Hepatic stellate cell (primary cell): ENCODE data around the gene CD80.
"Not testable (repeated sequence)": the region's sequence is repeated elsewhere in the genome, so short reads cannot be mapped to it uniquely, and the experiment has no call there.

Experiments
- DNase-seq: peaks from one replicate; pipeline ENCODE4 v3.0.0; 2011; ENCODE audit warnings: low spot score

The CD80 gene

DNA sequence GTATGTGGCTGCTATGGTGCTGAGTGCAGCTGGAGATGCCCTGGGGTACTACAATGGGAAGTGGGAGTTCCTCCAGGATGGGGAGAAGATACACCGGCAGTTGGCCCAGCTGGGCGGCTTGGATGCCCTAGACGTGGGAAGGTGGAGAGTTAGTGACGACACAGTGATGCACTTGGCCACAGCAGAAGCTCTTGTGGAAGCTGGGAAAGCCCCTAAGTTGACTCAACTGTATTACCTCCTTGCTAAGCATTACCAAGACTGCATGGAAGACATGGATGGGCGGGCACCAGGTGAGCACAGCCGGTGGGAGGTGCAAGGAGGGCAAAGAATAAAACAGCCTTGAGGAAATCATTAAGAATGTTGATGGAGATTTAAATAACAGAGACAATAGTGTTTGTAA, 22.8 kb upstream of the CD80 start:
- DNase-seq: no peak

- peak; percentile 20 for DNase-seq
Measured at GRCh38 chr3:119580067-119580760, 20.8 kb upstream of the CD80 start.

GRCh38 chr3:119579366-119580066, 20.1 kb upstream of the CD80 start, which contains the start of gene ADPRH:
Gene ADPRH (plus strand): TSS chr3:119579492. CDS start chr3:119582170, 2,678 bp downstream.
- DNase-seq: peak; percentile 75

GRCh38 chr3:119575507-119575906, 16.1 kb upstream of the CD80 start:
- no peak for DNase-seq

- no peak for DNase-seq
Measured at GRCh38 chr3:119571688-119572087, 12.3 kb upstream of the CD80 start.

DNA sequence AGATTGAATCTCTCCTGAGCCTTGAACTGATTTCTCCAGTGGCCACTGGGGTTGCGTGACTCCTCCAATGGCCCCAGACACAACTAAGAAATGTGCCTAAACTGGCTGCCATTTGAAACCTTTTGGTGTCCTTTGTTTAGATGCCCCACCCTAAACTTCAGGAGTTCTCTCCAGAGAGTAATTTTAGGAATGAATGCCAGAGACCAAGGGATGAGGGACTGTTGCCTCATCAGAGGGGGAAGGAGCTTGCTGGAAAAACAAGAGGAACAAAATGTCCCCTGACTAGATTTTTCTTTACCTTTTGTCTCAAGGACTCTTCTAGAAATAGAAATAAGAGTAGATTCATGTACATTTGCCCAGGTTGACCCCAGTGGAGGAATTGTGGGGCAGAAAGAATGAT, 11.8 kb upstream of the CD80 start:
- DNase-seq: no peak

DNA sequence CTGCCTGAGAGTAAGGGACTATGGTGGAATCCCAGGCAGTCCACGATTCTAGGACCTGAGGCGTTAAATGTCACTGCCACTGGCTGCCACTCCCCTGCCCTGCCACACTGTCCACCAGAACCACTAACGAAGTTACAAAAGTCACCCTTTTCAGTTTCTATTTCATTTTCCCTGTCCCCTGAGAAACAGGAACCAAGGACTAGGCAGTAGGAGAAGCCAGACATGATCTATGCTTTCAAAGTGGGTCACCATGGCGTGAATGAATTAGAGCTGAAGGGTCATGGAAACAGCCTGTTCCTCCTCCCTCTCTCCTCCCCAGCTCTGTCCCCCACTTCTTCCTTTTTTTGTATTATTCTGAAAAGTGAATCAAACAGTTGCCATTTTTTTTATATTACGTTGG, 10.8 kb upstream of the CD80 start:
- no peak for DNase-seq

DNA sequence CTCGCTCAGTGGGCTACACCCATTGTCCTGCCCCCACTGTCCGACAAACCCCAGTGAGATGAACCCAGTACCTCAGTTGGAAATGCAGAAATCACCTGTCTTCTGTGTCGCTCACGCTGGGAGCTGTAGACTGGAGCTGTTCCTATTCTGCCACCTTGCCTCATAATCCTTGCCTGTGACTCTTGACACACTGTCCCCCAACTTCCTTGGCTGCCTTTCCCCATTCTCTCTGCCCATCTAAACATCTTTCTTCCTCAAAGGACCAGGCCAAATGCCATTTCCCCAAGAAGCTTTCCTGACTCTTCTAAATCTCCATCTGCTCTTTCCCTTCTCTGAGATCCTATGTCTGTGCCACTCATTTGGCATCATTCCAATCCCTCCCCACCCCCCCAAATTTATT, 9.7 kb upstream of the CD80 start:
- no peak for DNase-seq

- not testable (repeated sequence) for DNase-seq
Measured at GRCh38 chr3:119563334-119563733, 3.9 kb upstream of the CD80 start.

- DNase-seq: no peak
Measured at GRCh38 chr3:119562307-119562961, 3.0 kb upstream of the CD80 start.

GRCh38 chr3:119560160-119560559, 746 bp upstream of the CD80 start:
- no peak for DNase-seq

DNA sequence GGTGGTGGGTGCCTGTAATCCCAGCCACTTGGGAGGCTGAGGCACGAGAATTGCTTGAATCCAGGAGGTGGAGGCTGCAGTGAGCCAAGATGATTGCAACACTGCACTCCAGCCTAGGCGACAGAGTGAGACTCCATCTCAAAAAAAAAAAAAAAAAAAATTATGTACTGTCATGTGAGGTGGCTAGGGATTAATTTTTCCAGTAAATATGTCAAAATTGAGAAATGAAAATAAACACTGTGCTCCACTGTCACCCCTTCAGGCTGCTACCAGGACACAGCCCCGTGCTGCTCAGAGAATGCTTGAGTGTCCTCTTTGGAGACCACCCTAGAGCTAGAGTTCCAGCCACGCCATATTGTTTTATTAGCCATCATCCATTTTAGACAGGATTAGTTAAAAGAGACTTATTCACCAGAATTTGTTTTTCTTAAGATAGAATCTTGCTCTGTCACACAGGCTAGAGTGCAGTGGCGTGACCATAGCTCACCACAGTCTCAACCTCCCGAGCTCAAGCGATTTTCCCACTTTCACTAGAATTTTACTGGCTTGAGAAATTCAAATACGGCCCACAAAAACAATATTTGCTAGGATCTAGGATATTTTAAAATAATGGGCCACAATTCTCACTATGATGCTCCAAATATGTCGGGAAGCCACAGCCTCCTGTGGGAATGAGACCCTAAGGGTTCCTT, 642 bp downstream of the CD80 start:
- no peak for DNase-seq

GRCh38 chr3:119557877-119558269, 1.5 kb downstream of the CD80 start:
- no peak for DNase-seq

GRCh38 chr3:119557192-119557876, 2.1 kb downstream of the CD80 start:
- no peak for DNase-seq

DNA sequence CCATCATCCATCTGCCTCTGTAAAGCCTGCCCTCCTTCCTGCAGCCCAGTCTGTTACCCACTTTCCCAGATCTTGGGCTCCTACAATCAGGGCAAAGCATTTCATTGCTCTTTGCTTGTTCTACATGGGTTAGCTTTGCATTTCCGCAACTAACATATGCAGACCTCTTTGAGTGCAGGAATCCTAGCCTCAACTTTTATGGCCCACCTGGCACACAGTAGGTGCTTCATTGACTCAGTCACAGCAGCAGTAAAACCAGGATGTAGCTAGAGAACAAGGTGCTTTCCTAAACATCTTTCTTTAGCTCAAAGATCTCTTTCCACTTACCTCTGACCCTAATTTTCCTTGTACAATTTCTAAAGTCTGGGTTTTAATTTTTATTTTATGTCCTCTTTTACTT, 3.5 kb downstream of the CD80 start:
- no peak for DNase-seq

GRCh38 chr3:119555309-119555735, 4.1 kb downstream of the CD80 start:
- no peak for DNase-seq

- no peak for DNase-seq
Measured at GRCh38 chr3:119553823-119554415, 5.5 kb downstream of the CD80 start.

DNA sequence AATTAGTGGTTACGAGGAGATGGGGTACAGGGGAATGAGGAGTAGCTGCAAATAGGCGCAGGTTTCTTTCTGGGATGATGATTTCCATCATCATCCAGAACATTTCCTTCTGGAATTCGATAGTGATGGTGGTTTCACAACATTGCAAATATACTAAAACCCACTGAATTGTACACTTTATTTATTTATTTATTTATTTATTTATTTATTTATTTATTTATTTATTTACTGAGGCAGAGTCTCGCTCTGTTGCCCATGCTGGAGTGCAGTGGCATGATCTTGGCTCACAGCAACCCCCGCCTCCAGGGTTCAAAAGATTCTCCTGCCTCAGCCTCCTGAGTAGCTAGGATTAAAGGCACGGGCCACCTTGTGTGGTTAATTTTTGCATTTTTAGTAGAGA, 6.5 kb downstream of the CD80 start:
- not testable (repeated sequence) for DNase-seq

DNA sequence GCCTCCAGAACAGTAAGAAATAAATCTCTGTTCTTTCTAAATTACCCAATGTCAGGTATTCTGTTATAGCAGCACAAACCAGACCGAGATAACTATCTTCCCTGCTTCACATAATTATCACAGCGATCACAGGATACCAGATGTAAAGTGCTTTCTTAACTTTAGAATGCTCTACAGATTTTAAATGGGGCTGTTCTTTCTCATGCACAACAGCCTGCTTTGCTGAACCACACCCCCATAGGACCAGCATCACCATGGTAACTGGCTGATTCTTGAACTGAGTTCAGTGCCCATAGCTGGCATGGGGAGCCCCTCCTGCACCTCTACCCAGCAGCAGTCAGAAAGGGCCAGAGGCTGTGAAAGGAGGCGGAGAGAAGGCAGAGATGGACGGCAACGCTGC, 7.8 kb downstream of the CD80 start:
- DNase-seq: no peak

GRCh38 chr3:119550192-119550910, 9.1 kb downstream of the CD80 start:
- DNase-seq: no peak

DNA sequence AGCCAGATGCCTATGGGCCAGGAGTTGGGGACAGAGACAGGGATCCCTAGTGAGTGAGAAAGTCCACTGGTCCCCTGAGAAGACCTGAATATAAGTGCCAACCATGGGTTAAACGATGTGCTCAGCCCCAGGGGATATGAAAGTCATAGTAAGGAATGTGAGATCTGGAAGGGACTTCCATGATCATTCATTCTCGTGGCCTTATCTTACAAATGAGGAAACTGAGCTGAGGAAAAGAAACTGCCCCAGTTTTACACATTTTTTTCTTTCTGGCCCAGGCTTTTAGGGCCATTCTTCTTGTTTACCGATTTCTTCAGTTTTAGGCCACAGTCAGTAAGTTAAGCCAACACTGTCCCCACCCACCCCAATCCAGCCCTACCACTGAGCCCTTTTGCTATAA, 11.1 kb downstream of the CD80 start:
- DNase-seq: no peak
